ENCODE results near the gene OSER1. TPM values are rescaled to one million over a fixed set of nuclear protein-coding genes. Genes with fewer than 3 reads are reported as not detected.

Gene OSER1
- total RNA-seq, 4 donors from 2014 or later, result 45.2 to 94.4 (median 71.0) TPM

DNA sequence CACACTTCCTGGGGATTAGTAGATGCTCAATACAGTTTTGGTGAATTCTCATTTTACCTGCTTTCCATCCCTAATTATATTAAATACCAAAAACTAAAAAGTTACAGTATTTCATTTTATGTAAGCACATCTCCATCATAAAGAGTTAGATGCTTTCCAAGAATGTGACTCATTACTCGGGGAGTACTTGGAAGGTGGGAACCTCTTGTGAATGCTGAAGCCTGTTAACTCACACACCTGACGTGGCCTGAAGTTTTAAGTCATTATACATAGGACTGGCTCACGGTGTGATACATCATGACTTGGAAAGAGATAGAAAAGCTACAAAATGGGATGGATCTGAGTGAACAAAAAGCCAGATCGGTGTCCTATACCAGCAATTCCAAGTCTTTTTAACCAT lies 2.2 kb upstream of the OSER1 start:
- peaks cover 31 to 60% (median 43%) of the 10 kb centered on the region in 4 donors for H3K4me1 ChIP-seq
- peak overlapping the region; percentile 96 to 99 (median 98) for H3K27ac ChIP-seq (replicated peaks in 1 of 4)
- TF ChIP-seq CTCF (IDR thresholded peaks at IDR 0.05) (no peak), EP300 (IDR thresholded peaks at IDR 0.05) (no peak), POLR2A (IDR thresholded peaks at IDR 0.05; ENCODE audit: low read depth) (no peak), POLR2AphosphoS5 (IDR thresholded peaks at IDR 0.05) (no peak)
- no peaks in the 10 kb centered on the region for H3K27me3 ChIP-seq
- H3K4me3 ChIP-seq, result no peak overlapping the region
- intact Hi-C loops (cut with DNase I), result loop anchor here (5.0 to 10.0 kb wide), 6 partner anchors 172 to 672 kb away; partner anchors contain the start of genes SERINC3, TTPAL and YWHAB
- H3K9me3 ChIP-seq, result no peaks in the 10 kb centered on the region
- peaks cover 0 to 8% (median 0%) of the 10 kb centered on the region in 4 donors for H3K36me3 ChIP-seq
- WGBS, result 72% methylated on average over 4 of the region's 4 CpGs
- no peak for DNase-seq (ENCODE audit: extremely low spot score)

- Histone ChIP-seq H3K9me3 (no peaks in the 10 kb centered on the region), H3K4me1 (peaks cover 45 to 63% (median 49%) of the 10 kb centered on the region in 4 donors), H3K36me3 (peaks cover 0 to 5% (median 2%) of the 10 kb centered on the region in 4 donors), H3K27ac (replicated peaks in 1 of 4) (peak overlapping the region; percentile 96 to 99 (median 98)), H3K27me3 (no peaks in the 10 kb centered on the region), H3K4me3 (peak overlapping the region; percentile 81 to 94 (median 92))
- TF ChIP-seq POLR2A (IDR thresholded peaks at IDR 0.05; ENCODE audit: low read depth) (peak; percentile 83), EP300 (IDR thresholded peaks at IDR 0.05) (no peak), POLR2AphosphoS5 (IDR thresholded peaks at IDR 0.05) (no peak), CTCF (IDR thresholded peaks at IDR 0.05) (no peak)
- intact Hi-C loops (cut with DNase I), result loop anchor here (5.0 to 10.0 kb wide), 6 partner anchors 173 to 673 kb away; partner anchors contain the start of genes SERINC3, TTPAL and YWHAB
- WGBS, result 11% methylated on average over 16 of the region's 24 CpGs
- no peak for DNase-seq (ENCODE audit: extremely low spot score)
These were observed 837 bp upstream of the OSER1 start for GRCh38 chr20:44211177-44212039.

DNA sequence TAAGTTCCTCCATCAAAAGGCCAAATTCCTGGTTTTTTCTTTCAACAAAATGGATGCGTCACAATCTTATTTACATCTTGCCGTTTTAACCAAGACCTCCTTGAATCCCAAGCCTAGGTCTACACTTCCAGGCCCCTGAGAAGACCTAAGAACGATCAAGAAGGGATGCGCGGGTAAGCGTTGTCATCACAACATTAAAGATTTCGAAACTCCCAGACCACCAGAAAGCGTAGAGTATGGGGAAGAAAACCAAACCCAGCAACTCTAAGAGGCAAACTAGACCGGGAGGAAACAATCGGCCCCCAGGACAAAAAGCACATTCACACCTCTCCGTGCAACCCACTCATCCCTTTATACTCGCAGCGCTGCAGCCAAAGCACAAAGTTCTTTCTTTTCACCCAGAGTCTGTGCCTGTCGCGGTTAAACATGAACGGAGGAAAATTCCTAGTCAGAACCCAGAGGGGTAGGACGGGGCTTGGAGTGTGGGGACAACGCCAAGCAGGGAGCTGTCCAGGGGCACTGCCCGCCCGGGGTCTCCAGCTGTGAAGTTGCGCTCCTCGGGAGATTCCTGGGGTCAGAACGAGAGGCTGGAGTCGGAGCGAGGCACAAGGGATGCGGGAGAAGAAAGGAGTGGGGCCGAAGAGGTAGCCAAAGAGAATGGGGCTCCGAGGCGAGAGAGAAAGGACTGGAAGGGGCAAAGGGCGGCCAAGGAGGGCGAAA lies 725 bp downstream of the OSER1 start:
- peaks cover 57 to 73% (median 64%) of the 10 kb centered on the region in 4 donors for H3K4me1 ChIP-seq
- H3K27me3 ChIP-seq, result no peaks in the 10 kb centered on the region
- DNase-seq (ENCODE audit: extremely low spot score), result no peak
- no peaks in the 10 kb centered on the region for H3K9me3 ChIP-seq
- H3K4me3 ChIP-seq, result peak overlapping the region; percentile 81 to 94 (median 92)
- WGBS, result under 1% methylated on average over 31 of the region's 31 CpGs
- intact Hi-C loops (cut with DNase I), result loop anchor here (5.0 to 10.0 kb wide), 6 partner anchors 175 to 675 kb away; partner anchors contain the start of genes SERINC3, TTPAL and YWHAB
- TF ChIP-seq POLR2AphosphoS5 (IDR thresholded peaks at IDR 0.05), result peak in 1 of 2 donors; percentile 7
- TF ChIP-seq POLR2A (IDR thresholded peaks at IDR 0.05; ENCODE audit: low read depth), result no peak
- peak overlapping the region; percentile 95 to 99 (median 98) for H3K27ac ChIP-seq (replicated peaks in 1 of 4)
- peaks cover 0 to 18% (median 9%) of the 10 kb centered on the region in 4 donors for H3K36me3 ChIP-seq

DNA sequence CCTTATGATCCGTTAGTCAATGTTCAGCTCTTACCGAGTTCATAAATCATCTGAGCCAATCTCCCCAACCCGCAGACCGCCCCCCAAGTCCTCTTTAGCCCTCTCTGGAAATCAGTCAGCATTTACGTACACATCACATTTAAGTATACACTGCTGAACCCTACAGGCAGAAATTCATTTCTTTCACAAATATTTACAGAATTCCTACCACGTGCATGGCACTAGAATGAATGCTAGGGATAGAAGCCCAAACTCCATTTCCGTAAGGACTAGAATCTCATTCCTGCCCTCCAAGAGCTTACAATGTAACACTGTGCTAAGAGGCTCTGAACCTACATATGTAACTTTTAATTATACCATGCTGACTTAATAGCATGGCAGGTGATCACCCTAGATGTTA lies 1.8 kb downstream of the OSER1 start:
- no peak for DNase-seq (ENCODE audit: extremely low spot score)
- Histone ChIP-seq H3K4me3 (peak overlapping the region; percentile 81 to 94 (median 92)), H3K36me3 (peaks cover 0 to 22% (median 12%) of the 10 kb centered on the region in 4 donors), H3K9me3 (no peaks in the 10 kb centered on the region), H3K4me1 (peaks cover 67 to 81% (median 75%) of the 10 kb centered on the region in 4 donors), H3K27me3 (no peaks in the 10 kb centered on the region), H3K27ac (replicated peaks in 1 of 4) (peak overlapping the region; percentile 95 to 99 (median 98))
- intact Hi-C loops (cut with DNase I), result no loop called here
- TF ChIP-seq POLR2AphosphoS5 (IDR thresholded peaks at IDR 0.05) (peak in 1 of 2 donors; percentile 63), CTCF (IDR thresholded peaks at IDR 0.05) (peak in 1 of 3 experiments; percentile 20), EP300 (IDR thresholded peaks at IDR 0.05) (no peak)
- 19% methylated on average over 7 of the region's 7 CpGs for WGBS

Measured in esophagus muscularis mucosa (tissue), 4 donors.